ENCODE results near the gene KIF1A.
"Not testable (repeated sequence)": the region's sequence is repeated elsewhere in the genome, so short reads cannot be mapped to it uniquely, and the experiment has no call there.

The KIF1A gene

DNA sequence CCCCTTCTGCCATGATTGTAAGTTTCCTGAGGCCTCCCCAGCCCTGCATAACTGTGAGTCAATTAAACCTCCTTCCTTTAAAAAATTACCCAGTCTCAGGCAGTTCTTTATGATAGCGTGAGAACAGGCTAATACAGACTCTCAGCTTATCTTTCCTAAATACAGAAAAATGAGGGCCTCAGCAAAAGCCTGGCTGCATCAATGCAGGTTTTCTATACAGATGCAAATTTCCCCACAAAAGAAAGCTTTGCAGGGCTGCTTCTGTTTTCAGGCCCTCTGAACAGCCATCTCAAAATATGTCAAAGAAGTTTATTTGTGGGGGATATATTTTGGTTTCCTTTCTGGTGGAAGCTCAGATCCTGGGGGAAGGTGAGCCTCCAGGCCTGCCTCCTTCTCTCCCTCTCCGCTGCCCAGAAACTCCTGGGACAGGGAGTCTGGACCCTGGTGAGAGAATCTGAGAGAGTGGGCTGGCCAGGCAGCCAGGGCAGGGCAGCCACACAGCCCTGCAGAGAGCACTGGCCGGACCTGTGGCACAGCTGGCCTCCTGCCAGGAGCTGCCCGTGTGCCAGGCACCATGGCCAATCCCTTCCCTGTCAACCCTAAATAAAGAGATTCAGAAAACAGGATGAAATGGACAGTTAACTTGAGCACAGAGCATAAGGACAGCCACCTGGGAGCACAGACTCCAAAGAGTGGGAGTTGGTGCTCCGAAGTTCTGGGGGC lies 27.0 kb upstream of the KIF1A start:
- DNase-seq (ENCODE audit: low read depth) = no peak

DNA sequence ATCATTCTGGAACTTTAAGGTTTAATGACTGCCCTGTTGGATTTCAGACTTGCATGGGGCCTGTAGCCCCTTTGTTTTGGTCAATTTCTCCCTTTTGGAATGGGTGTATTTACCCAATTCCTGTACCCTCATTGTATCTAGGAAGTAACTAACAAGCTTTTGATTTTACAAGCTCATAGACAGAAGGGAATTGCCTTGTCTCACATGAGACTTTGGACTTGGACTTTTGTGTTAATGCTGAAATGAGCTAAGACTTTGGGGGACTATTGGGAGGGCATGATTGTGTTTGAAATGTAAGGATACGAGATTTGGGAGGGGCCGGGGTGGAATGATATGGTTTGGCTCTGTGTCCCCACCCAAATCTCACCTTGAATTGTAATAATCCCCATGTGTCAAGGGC lies 26.3 kb upstream of the KIF1A start:
- DNase-seq (ENCODE audit: low read depth) = not testable (repeated sequence)

DNA sequence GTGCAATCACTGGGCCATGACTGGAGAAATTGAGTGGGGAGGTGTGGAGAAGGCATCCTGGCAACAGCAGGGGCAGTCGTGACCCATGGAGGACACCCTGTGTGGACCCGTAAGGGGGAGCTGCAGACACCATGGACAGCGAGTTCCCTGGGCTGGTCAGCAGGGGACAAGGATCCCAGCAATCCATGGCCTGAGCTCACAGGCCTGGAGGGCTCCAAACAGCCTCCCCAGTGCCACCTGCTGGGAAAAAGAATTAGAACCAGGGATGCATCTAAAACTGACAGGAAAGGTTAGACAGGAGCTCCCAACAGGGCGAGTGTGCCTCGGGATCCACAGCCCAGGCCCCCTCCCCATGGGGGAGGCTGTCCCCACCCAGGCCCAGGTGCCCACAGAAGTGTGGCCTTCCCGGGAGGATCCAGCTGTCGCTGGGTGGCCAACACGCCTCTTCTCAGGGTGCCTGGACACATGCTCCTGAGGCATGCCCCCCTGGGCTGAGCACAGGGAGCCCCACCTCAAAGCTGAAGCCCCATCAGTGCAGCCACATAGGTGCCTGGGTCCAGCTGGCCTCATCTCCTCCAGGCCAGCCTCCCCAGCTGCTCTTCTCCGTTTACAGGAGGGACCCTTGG lies 20.5 kb upstream of the KIF1A start:
- DNase-seq (ENCODE audit: low read depth) = peak; percentile 45

DNA sequence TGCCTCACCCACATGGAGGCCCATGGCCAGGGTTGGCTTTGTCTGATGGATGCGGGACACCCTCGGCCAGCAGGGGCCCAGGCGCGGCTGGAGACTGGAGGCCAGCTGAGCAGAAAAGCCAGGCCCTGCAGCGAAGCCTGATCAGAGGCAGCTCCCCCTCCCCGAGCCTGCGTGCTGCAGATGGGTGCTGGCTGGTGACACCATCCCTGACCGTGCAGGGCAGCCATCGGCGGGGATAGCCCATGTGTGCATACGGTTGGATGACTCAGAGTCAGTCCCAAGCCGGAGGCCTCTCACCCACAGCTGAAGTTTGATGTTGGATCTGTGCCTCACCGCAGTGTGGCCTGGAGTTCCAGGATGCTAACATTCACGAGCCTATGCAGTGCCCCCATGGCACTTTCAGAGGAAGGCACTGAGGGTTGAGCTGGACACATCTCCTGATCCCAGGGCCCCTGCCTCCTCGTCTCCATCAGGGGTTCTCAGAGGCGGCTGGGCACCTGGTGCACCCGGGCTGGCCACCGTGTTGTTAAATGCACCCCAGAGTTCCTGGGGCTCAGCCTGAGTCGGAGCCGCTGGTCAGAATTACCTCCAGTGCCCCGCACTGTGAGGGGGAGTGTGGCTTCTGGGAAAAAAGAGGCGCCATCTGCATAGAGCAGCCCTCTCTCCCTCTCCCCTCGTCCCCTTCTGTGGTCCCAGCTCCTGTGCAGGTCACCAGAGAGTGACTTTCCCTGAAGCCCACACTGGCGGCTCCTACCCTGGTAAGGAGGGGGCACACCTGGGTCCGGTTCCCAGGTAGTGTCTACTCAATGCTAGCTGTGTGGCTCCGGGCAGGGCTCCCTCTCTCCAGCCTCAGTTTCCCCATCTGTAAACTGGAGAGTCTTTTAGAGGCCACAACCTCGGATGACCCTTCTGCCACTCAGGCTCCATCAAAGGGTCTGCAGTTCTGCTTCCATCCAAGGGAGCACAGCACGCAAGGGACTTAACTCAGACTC lies 19.4 kb upstream of the KIF1A start:
- DNase-seq (ENCODE audit: low read depth) = peak; percentile 2

DNA sequence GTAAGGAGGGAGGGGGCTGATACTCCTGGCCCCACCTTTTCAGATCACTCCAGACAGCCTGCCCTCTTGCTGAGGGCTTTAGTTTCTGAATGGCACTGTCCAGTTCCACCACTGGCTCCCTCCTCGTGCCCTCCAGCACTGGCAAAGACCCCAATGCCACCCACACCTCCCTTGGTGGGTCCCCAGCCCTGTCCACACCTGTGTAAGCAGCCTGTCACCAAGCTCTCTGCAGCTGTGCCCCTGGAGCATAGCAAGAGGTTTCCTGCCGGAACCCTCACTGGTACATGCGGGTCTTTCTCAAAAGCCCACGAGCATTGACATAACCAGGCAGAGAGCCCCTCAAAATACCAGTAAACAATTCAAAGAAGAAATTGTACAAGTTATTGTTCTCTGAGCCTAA lies 17.6 kb upstream of the KIF1A start:
- DNase-seq (ENCODE audit: low read depth) = no peak

DNA sequence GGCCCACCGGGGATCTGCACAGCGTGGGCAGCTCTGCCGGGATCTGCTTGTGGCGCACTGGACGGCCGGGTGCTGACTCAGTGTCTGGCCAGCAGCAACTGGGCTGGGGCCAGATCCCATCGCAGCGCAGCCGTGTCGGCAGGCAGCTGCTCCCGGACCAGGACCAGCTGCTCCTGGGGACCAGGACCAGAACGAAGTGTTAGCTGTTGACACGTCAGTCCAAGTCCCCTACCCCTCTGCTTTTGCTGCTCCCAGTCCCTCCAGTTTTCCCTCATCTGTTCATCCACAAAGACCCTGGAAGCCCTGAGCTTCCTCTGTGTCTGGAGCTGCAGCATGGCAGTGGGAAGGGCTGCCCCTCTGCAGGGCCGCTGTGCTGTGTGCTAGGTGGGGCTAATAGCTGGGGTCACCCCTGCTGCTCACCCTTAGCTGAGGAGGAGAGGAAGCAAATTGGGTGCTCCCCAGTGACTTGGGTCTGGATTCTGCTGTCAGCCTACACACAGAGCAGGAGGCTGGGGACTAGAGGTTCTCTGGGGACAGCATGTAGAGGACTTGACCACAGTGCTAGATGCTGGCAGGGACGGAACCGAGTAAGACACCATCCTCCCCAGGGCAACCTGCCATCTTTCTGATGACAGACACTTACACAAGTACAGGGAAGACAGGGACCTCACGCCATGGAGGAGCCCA lies 16.9 kb upstream of the KIF1A start:
- DNase-seq (ENCODE audit: low read depth) = peak; percentile 2

DNA sequence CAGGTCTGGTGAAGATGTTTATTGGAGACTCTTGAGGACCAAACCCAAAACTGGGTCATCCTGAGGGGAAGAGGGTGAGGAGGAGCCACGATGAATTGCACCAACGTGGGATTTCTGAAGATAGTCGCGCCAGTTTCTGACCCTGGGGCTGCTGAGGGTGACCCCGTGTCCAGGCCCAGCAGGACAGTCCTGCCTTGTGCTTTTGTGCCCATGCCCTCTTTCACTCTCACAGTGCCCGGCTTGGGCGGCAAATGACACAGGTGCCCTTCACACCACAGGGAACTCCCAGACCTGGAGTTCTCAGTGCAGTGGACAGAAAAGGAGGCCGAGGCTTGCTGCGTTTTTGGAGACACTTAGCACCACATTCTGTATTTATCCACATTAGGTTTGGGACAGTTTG lies 15.5 kb upstream of the KIF1A start:
- no peak for DNase-seq (ENCODE audit: low read depth)

DNA sequence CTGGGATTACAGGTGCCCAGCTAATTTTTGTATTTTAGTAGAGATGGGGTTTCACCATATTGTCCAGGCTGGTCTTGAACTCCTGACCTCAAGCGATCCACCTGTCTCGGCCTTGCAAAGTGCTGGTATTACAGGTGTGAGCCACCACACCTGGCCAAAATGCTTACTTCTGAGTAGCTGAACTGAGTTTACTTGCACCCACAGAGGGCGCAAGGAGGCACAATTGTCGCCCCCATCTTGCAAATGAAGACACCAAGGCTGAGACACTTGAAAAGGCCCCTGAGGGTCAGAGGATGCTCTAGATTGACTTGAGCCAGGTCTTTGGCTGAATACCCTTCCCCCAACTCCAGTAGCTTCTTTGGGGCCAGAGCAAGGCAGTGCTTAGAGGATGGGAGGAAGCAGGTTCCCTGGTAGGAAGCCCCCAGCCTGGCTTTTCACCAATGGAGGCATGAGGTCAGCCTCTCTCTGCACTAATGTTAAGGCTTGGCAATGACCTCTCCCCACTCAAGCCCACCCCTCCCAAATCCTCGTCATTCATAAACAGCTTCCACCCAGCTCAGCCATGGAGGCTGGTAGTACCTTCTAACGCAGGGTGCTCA lies 14.5 kb upstream of the KIF1A start:
- DNase-seq (ENCODE audit: low read depth) = no peak

DNA sequence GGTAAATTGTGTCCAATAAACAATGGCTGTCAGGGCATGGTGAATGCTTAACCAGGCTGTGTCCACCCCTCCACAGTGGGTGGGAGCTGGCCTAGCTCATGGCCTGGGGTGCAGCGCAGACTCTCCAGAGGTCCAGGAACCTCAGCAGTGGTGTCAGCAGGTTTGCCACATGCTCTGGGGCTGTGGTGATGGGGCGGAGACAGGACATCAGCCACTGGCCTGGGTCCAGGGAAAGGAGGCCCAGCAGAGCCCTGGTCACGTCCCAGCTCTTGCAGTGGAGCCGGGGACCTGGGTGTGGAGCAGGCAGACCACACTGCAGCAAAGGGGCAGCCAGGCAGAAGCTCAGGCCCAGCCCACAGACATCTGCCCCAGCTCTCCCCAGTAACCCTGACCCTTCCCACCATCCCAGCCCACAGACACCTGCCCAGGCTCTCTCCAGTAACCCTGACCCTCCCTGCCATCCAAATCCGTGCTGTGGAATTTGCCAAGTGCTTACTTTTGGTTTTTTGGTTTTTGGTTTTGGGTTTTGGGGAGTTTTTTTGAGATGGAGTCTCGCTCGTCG lies 13.8 kb upstream of the KIF1A start:
- DNase-seq (ENCODE audit: low read depth) = no peak

DNA sequence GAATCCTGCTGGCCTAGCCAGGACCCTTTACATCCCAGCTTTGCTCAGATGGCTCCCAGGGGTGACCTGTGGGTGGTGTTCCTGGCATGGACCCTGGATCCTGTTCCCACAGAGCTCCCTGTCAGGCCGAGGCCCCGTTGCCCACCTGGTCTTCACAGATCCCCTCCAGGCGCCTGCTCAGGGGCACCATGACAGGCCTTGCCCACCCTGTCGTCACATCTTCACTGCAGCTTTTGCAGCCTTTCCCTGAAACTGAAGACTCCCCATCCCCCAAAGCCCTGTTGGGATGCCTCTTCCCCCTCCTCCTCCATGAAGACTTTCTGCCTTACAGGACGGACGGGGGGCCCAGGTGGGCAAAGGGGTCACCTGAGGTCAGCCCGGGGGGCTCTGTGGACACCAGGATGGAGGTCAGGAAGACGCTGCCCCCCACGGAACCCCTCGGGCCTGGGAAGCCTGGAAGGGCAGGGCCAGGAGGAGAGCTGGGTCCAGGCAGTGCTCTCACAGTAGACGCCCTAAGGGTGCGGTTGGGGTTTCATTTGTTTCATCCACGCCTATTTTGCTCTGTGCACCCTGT lies 13.0 kb upstream of the KIF1A start:
- no peak for DNase-seq (ENCODE audit: low read depth)

DNA sequence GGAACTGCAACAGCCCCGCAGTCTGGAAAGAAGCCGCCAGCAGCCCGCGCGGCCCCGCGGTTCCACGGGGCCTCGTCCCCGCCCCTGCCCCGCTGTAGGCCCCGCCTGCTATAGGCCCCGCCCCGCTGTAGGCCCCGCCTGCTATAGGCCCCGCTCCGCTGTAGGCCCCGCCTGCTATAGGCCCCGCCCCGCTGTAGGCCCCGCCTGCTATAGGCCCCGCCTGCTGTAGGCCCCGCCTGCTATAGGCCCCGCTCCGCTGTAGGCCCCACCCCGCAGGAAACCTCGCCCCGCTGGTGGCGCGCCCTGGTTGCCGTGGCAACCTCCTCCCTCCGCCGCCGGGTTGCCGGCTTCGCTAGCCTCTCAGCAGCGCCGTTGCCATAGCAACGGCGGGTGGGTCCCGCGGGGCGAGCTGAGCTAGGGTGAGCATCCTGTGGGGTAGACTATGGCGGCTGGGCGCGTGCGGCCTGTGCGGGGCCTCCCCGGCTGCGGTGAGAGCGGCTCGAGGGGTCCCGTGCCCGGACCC lies 12.2 kb upstream of the KIF1A start:
- DNase-seq (ENCODE audit: low read depth) = peak; percentile 84

DNA sequence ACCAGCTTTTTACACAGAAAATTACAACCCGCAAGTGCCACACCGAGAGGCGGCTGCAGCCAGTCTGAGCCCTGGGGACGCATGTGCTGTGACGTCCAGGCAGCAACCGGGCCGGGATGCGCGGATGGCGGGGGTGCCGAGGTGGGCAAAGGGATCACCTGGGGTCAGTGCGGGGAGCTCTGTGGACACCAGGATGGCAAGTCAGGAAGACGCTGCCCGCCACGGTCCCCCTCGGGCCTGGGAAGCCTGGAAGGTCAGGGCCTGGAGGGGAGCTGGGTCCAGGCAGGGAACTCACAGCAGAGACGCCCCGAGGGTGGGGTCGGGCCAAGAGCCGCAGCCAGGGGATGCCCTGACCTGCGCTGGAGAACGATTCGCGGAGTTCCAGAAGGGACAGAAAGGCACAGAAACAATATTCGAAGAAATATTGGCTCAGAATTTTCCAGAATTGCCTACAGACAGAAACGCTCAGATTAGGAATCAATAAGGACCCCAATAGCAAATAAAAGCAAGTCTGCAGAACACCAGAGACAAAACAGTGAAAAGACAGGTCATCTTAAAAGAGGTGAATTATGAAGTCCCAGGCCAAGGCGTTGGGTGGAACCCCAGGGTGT lies 11.7 kb upstream of the KIF1A start:
- no peak for DNase-seq (ENCODE audit: low read depth)

DNA sequence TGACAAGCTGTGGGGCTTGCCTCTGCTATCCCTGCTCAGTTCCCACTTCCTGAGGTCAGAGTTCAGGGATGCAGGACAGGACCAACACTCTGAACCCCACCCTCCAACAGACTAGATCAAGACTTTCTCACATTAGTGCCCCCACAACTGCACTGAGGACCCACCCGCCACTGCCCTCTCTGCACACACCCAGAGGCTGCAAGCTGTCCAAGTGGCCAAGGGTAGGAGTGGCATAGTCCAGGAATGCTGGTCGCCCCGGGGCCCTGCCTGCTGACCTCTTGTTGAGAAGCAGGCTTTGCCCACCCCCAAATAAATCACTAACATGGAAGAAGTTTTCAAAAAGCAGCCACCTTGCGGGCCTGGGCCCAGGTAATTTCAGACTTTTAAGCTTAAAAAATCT lies 5.5 kb upstream of the KIF1A start:
- DNase-seq (ENCODE audit: low read depth) = no peak

DNA sequence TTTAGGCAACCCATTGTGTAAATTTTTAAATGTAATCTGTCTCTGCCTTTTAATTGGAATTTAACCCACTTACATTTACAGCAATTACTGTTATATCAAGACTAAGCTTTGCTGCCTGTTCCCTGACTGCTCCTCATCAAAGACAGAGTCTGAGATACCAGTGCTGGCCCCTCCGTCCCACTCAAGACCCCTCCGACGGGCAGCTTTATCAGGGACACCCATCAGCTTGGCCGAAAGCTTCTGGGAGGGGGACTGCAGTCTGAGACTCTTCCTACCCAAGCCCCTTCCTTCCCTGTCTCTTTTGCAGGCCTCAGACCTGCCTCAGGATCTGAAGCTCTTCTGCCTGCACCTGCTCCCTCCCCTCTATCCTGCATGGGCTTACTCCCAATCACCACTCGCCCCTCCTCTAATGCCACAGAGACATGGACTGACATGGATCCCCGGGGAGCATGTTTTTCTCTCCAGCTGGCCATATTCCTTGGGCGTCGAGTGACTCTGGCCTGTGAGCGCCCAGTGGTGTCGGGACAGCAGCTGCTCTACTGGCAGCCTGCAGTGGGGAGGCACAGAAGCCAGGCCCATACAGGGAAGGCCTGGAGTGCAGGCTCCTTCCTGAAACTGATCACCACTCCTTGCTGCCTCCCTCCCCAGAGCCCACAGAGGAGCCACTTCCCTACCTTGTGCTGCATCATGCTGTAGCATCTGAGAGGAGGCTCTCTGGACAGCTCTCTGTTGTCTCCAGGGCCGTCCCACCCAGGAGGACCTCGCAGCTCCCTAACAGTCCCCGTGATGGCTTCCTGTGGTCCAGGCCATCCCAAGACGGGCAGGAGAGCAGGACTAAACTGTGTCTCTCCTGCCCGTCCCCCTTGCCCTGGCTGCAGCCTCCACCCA lies 3.7 kb upstream of the KIF1A start:
- DNase-seq (ENCODE audit: low read depth) = no peak

DNA sequence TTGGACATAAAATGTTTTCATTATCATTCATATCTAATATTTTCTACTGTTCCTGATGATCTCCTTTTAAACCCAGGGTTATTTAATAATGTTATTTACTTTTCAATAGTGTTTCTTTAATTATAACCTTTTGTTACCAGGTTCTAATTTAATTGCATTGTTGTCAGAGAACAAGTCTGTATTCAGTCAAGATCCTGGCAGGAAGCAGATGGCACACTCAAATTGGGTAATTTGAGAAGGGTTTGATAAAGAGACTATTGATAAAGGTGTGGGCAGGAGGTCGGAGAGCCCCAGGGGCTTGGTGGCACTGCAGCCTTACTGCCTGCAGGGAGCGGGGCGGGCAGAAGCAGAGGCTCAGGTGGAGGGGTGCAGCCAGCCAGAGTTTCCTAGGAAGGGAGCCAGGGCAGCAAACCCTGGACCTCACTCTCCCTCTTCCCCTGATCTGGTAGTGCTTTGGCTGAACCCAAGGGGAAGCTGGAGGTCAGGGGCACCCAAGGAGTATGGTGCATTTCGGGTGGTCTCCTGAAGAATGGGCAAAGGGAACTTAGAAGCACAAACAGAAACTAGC lies 2.3 kb upstream of the KIF1A start:
- no peak for DNase-seq (ENCODE audit: low read depth)

DNA sequence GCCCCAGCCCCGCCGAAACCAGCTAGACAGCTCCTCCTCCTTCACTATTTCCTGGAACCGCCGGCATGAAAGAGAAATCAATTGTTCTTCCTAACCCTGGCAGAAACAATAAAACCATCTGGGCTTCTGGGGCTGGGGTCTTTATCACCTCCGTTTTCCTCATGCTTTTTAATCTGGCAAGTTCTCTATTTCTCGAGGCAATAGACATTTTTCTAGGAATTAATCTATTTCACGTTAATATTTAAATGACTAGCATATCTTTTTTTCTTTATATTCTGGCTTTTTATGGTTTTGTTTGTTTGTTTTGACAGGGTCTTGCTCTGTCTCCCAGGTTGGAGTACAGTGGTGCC lies 1.4 kb upstream of the KIF1A start:
- no peak for DNase-seq (ENCODE audit: low read depth)

DNA sequence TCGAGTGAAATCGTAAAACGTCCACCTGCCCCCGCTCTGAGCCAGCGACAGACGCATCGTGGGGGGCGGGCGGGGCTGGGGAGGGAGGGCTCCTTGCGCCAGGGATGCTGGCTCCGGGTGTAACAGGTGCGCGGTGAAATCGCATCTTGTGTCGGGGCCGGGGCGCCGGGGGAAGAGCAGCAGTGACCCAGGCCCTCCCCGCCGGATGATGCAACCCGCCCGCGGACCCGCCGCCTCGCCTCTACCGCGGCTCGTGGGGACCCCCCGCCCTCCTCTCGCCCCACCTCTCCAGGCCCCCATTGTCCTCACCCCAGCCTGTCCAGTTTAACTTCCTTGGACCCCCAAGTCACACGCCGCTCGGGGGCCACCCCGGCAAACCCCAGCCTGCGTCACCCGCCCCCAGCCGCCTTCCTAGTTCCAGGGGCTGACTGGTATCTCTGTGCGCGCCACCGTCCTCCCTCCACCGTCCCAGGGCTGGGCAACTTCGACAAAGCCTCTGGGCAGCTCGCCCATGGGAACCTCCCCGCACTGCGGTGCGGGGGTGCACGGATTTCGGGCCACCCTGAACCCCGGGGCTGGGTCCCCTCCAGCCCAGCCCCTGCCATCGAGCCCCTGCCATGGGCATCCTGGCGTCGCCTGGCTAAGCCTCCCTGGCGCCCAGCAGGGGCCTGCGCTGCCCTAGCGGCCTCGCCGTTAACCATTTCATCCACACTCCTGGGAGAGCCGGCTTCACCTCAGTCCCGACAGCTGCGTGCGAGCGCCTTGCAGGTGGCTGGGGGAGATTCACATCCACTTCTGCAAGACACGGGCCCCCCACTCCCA lies 799 bp upstream of the KIF1A start:
- DNase-seq (ENCODE audit: low read depth) = no peak

DNA sequence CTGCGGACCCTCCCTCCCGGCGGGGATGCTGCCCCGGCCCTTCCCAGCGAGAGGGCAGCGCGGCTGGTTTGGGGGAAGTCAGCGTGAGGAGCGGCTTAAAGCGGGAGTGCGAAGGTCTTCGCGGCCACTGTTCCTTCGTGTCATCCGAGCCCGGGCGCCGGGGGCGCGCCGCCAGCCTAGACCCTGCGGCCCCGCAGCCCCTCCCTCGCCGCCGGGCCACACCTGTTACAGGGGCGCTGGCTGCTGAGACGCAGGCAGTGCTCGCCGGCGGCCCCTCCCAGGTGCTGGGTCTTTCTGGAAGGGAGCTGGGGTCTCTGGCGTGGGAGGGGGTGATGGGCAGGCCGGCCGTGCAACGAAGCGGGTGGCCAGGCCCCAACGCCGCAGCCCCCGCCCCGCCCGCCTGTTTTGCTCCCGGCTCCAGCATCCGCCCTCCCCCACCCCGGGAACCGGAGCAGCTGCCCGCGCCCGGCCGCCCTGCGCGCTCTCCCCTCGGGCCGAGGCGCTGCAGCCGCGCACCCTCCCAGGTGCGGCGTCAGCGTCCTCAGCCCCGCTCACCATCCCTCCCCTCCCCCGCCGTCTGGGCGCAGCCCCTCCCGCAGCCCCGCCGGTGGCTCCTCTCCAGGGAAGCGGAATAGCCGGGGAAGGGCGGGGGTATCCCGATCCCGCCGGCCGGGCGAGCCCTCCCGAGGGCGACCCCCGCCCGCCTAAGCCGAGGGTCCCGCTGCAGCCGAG lies 727 bp downstream of the KIF1A start:
- DNase-seq (ENCODE audit: low read depth) = no peak

Measured in amniotic epithelial cell (primary cell).